UCSD-AML1 (cell line): ENCODE results near the gene XIST.
"Not testable (repeated sequence)": the region's sequence is repeated elsewhere in the genome, so short reads cannot be mapped to it uniquely, and the experiment has no call there.

Source experiments
- DNase-seq: peaks from one replicate; lab custom pipeline; 2025; ENCODE audit not compliant: unreplicated experiment; lab: John Stamatoyannopoulos, UW

The XIST gene

GRCh38 chrX:73817393-73818199, 34.9 kb downstream of the XIST start:
- no peak for DNase-seq

- no peak for DNase-seq
Measured at GRCh38 chrX:73812256-73812655, 40.3 kb downstream of the XIST start.

DNA sequence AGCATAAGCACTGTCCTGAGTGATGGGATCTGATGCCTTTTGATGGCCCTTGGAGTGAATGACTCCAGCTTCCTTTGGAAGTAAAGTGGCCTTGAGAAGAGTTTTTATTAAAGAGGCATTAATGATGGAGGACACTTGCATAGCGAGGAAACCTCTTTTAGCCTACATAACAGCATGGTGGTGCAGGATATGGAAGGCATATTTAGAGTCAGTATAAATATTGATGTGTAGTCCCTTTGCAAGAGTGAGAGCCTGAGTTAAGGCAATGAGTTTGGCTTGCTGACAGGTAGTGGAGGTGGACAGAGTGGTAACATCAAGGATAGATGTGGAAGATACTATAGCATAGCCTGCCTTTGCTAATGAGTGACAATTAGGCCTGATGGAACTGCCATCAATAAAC, 48.4 kb downstream of the XIST start:
- DNase-seq: not testable (repeated sequence)

DNA sequence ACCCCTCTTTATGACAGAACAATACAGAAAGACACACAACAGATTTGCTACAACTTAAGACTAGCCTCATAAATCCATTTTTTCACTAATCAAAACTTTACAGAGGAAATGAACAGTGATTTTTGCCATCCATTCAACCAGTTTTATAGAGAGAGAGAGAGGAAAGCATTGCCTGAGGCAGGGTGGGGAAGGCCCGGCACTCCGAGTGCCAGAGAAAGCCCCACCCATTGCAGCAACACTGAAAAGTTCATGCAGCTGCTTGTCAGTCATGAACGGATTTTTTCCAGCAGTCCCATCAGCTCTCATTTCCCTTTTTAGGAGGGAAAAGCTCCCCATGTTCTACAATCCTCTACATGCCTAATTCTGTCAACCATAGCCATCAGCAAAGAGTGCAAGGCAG, 52.6 kb downstream of the XIST start:
- no peak for DNase-seq

DNA sequence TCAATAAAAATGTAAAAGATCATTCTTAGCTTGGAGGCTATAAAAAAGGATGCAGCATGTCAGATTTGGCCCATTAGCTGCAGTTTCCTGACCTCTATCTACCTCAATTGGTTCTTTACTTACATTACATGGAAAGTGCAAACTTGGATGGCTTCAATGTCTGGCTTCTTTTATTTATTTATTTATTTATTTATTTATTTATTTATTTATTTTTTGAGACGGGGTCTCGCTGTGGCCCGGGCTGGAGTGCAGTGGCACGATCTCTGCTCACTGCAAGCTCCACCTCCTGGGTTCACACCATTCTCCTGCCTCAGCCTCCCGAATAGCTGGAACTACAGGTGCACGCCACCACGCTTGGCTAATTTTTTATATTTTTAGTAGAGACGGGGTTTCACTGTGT, 60.0 kb downstream of the XIST start:
- DNase-seq: not testable (repeated sequence)

DNA sequence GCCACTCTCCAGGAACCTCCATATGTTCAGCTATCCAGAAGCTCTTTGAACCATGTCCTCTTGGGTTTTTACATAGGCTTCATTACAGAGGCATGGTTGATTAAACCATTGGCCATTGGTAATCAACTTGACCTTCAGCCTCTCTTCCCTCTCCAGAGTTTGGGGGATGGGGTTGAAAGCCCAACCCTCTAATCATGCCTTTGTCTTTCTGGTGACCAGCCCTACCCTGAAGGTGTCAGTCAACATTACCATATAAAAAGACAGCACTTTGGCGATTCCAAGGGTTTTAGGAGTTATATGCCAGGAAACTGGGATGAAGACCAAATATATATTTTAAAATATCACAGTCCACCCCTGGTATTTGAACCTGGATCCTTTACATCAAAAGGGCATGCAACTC, 67.0 kb downstream of the XIST start:
- no peak for DNase-seq
